NCI-H69 (cell line): ENCODE data around the gene ZNF892.
"Not testable (repeated sequence)": the region's sequence is repeated elsewhere in the genome, so short reads cannot be mapped to it uniquely, and the experiment has no call there.

Experiments used
- DNase-seq: peaks from one replicate; lab custom pipeline; 2025; lab: John Stamatoyannopoulos, UW

ZNF892 gene

DNA sequence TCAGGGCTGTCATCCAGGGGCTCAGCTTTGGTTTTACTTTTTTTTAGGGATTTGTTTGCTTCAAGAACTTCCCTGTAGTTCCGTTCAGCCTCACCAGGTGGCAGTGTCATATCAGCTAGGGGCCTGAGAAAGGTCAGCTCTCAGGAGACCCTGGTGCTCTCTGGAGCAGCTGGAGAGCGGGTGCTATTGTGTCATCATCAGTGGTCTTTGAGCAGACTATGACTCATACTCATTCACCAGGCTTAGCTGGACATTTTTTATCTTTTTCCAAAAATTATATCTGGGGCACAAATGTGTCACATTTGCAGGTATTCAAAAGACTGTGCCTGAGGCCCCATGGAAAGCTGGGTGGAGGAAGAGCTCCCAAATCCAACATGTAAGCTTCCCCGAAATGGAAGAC is 24.4 kb downstream of the ZNF892 start:
- DNase-seq, result peak; percentile 81

DNA sequence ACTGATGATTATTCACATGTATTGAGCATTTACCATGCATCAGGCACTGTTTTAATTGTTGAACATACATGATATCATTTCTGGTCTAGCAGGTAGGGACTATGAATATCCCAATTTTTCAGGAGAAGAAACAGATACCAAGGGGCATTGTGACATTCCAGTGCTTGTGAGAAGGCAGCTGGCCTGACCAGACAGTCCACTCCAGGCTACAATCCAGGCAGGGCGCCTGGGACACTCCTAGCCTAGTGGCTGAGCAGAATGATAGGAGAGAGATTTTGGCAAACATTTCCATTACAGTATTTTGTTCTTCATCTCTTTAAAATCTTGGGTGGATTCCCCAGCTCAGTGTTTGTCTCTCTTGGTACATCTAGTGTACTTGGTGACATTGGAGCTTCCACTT is 24.9 kb downstream of the ZNF892 start:
- no peak for DNase-seq

DNA sequence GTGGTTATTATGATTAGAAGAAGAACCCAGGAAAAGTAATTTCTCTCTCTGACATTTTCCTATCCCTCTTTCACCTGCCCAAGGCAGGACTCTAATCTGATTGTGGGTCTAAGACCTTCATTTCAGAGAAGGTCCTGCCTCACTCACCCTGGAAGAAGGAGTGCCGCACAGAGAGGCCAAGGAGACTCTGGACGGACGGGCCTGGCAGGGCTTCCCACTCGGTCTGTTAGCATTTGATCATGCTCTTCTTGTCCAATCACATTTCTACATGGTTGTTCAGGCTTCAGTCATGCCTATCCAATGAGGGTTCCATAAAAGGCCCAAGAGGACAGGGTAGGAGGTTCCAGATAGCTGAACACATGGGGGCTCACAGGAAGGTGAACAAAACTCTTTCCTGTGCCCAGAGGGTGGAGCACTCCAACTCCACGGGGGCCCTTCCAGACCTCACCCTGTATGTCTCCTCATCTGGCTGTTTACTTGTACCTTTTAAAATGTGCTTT is 27.0 kb downstream of the ZNF892 start:
- DNase-seq, result no peak

DNA sequence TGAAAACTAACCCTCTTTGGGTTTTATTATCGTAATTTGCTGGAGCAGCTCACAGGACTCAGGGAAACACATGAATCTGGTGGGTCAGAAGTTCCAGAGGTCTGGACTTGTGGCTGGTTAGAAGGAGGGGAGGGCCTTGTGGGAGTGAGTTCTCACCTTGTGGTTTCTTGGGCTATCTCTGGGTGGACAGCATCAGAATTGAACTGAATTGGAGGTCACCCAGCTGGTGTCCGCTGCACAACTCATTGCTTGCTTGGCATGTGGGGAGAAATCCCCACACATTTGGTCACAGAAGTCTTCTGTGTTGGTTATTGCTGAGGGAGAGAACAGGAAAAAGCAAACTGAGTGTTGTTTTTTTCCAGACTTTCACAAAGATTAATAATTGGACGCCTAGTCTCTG is 27.5 kb downstream of the ZNF892 start:
- DNase-seq, result no peak

DNA sequence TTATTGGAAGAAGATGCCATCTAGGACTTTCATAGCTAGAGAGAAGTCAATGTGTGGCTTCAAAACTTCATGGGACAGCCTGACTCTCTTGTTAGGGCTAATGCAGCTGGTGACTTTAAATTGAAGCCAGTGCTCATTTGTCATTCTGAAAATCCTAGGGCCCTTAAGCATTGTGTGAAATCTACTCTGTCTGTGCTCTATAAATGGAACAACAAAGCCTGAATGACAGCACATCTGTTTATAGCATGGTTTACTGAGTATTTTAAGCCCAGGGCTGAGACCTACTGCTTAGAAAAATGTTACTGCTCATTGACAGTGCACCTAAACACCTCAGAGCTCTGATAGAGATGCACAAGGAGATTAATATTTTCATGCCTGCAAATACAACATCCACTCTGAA is 30.8 kb downstream of the ZNF892 start:
- no peak for DNase-seq

DNA sequence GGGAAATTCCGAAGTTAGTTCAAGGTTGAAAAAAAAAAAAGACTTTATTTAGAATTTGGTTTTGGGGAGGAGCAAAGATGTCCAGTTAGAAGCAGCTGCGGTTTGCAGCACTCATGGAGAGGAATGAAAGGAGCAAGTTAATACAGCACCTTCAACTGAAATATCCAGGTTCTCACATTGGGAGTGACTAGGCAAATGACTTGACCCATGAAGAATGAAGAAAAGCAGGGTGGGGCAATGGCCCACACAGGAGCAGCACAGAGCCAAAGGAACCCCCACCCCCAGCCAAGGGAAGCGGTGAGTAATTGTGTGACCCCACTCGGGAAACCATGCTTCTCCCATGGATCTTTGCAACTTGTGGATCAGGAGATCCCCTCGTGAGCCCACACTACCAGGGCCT is 32.8 kb downstream of the ZNF892 start:
- DNase-seq, result no peak

DNA sequence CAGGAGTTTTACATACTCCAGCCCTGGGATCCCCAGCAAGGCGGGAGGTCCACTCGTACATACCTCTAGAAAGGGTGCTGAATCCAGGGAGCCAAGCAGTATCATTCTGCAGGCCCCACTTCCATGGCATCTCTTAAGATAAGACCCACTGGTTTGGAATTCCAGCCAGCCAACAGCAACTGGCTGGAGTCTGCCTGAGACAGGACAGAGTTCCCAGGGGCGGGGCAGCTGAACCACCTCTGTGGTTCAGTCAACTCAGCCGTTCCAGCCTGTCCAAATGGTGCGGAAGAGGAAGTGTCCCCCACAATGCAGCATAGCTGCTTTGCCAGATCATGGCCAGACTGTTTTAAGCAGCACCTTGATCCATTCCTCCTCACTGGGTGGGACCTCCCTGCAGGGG is 33.2 kb downstream of the ZNF892 start:
- DNase-seq, result no peak

DNA sequence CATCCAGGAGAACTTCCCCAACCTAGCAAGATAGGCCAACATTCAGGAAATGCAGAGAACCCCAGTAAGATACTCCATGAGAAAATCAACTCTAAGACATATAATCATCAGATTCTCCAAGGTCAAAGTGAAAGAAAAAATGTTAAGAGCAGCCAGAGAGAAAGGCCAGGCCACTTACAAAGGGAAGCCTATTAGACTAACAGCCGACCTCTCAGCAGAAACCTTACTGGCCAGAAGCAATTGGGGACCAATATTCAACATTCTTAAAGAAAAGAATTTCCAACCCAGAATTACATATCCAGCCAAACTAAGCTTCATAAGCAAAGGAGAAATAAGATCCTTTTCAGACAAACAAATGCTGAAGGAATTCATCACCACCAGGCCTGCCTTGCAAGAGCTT is 34.8 kb downstream of the ZNF892 start:
- DNase-seq, result not testable (repeated sequence)
